PFSK-1 (cell line): ENCODE results near the gene ERBB2.

Source experiments
- POLR2AphosphoS5 ChIP-seq: IDR thresholded peaks from 2 replicates; pipeline ENCODE4 v1.6.1; 2012; ENCODE audit warnings: low read depth, mild to moderate bottlenecking, control low read depth, low read length, moderate library complexity
- REST ChIP-seq, 2 experiments: IDR thresholded peaks; 2 replicates each; pipeline versions ENCODE4 v1.6.1 to v1.8.0; 2011 to 2012; ENCODE audit warnings: low read depth in 2 of 2, low read length in 2 of 2, control low read depth in 1 of 2, inconsistent platforms in 1 of 2, mild to moderate bottlenecking in 1 of 2, moderate library complexity in 1 of 2; ENCODE audit not compliant: insufficient read depth in 1 of 2
- SIN3A ChIP-seq: IDR thresholded peaks from 2 replicates; pipeline ENCODE4 v1.6.1; 2012; ENCODE audit warnings: mild to moderate bottlenecking, low read length, moderate library complexity, borderline replicate concordance; ENCODE audit not compliant: insufficient read depth
- TAF1 ChIP-seq: IDR thresholded peaks from 2 replicates; pipeline ENCODE4 v1.6.1; 2012; ENCODE audit warnings: low read length, control low read depth, borderline replicate concordance; ENCODE audit not compliant: insufficient read depth

GRCh38 chr17:39700148-39700987 lies 504 bp downstream of the ERBB2 start:
- TF ChIP-seq POLR2AphosphoS5 (no peak), SIN3A (no peak), REST (IDR thresholded peaks at IDR 0.05; ENCODE audit: insufficient read depth in 1 of 2, low read depth in 2 of 2, low read length in 2 of 2) (no peak), TAF1 (no peak)
